ENCODE measurements around the gene RAD51.

The RAD51 gene

GRCh38 chr15:40767838-40768500 lies 73.0 kb downstream of the RAD51 start:
- peaks cover 37% of the 10 kb centered on the region for H3K4me1 ChIP-seq (ENCODE audit: insufficient read depth, low read length)
- H3K27ac ChIP-seq (ENCODE audit: low read length): peak overlapping the region; percentile 87; the same call in 1 of the 2 replicates

GRCh38 chr15:40768521-40769273 lies 73.7 kb downstream of the RAD51 start:
- ATAC-seq (ENCODE audit: insufficient read depth, low read depth): no peak

More at GRCh38 chr15:40767838-40768500, 73.0 kb downstream of the RAD51 start:
- Histone ChIP-seq H3K4me3 (ENCODE audit: low read depth in 1 of 2, low read length in 2 of 2) (no peak overlapping the region), H3K4me2 (ENCODE audit: insufficient read depth, low read length) (no peak overlapping the region), H3K27me3 (ENCODE audit: insufficient read depth, low read length, poor library complexity) (no peaks in the 10 kb centered on the region), H3K9me3 (ENCODE audit: insufficient read depth, low read length, severe bottlenecking) (no peaks in the 10 kb centered on the region), H3K36me3 (ENCODE audit: insufficient read depth, low read length) (peaks cover 33% of the 10 kb centered on the region), H2AFZ (ENCODE audit: low read depth, low read length) (no peak overlapping the region), H3K79me2 (ENCODE audit: insufficient read depth, low read length) (no peaks in the 10 kb centered on the region), H4K20me1 (ENCODE audit: insufficient read depth, low read length) (peaks cover 8% of the 10 kb centered on the region), H3K9ac (ENCODE audit: low read depth, low read length) (peak overlapping the region; percentile 49; the same call in 1 of the 2 replicates)
- DNase-seq (no peak), ATAC-seq (ENCODE audit: insufficient read depth, low read depth) (no peak)
- TF ChIP-seq EZH2 (IDR thresholded peaks at IDR 0.05; ENCODE audit: borderline replicate concordance, low read depth, low read length, severe bottlenecking) (no peak), CTCF (IDR thresholded peaks at IDR 0.05; ENCODE audit: borderline replicate concordance, extremely low read depth, low read length, poor library complexity, severe bottlenecking) (no peak)

DNA sequence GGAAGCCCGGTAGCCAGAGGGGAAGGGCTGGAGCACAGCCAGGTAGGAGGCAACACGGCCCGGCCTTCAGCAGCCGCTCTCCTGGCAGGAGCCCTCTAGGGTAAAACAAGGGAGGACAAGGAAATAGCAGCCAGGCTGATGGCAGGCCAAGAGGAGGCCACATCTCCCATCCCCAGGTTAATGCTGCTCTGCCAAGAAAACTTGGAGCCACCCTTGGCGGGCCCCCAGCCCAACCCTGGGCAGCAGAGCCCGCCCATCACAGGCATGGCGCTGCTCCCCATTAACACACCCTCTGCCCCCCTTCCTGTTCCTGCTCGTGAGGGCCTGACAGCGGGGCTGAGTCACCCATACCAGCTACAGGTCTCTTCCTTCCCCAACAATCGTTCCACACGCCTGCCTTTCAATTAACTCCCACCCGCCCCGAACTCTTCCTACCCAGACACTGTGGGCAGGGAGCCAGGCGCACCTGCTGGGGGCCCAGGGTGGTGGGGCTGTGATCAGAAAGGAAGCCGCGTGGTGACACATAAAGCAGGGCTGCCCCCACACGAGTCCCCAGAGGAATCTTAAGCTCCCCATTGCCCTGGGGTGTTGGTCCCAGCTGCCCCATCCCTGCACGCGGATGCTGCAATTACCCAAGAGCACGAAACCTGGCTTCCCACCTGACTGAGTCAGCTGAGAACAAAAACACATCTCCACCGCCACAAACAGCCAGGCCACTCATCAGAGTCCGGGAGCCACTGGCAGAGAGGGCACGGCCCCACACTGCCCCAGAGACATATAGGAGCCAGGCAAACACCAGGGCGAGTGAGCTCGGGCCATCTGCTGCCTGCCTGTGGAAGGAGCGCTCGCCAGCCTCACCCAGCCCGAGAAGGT lies 74.5 kb downstream of the RAD51 start, which contains the start of gene C15orf62:
Gene C15orf62 (plus strand): TSS at position 707 of the 873 bp plus-strand sequence. CDS start 516 bp downstream, outside the sequence.
- Histone ChIP-seq H3K79me2 (ENCODE audit: insufficient read depth, low read length) (no peaks in the 10 kb centered on the region), H3K9ac (ENCODE audit: low read depth, low read length) (peak within 1 kb of the TSS; percentile 49), H3K27me3 (ENCODE audit: insufficient read depth, low read length, poor library complexity) (no peaks in the 10 kb centered on the region), H3K4me1 (ENCODE audit: insufficient read depth, low read length) (peaks cover 37% of the 10 kb centered on the region), H3K4me3 (ENCODE audit: low read depth in 1 of 2, low read length in 2 of 2) (peak within 1 kb of the TSS in 1 of 2 experiments; percentile 45; a peak in 2 of 4 replicates), H3K4me2 (ENCODE audit: insufficient read depth, low read length) (peak within 1 kb of the TSS; percentile 55), H2AFZ (ENCODE audit: low read depth, low read length) (peak within 1 kb of the TSS; percentile 56), H3K9me3 (ENCODE audit: insufficient read depth, low read length, severe bottlenecking) (no peaks in the 10 kb centered on the region), H3K36me3 (ENCODE audit: insufficient read depth, low read length) (peaks cover 48% of the 10 kb centered on the region), H4K20me1 (ENCODE audit: insufficient read depth, low read length) (peaks cover 8% of the 10 kb centered on the region), H3K27ac (ENCODE audit: low read length) (peak within 1 kb of the TSS; percentile 87)
- peak; percentile 87 for ATAC-seq (ENCODE audit: insufficient read depth, low read depth)
- no peak for TF ChIP-seq EZH2 (IDR thresholded peaks at IDR 0.05; ENCODE audit: borderline replicate concordance, low read depth, low read length, severe bottlenecking)
- no peak for TF ChIP-seq CTCF (IDR thresholded peaks at IDR 0.05; ENCODE audit: borderline replicate concordance, extremely low read depth, low read length, poor library complexity, severe bottlenecking)
- DNase-seq: peak; percentile 94

More at GRCh38 chr15:40768521-40769273, 73.7 kb downstream of the RAD51 start:
- peaks cover 37% of the 10 kb centered on the region for H3K4me1 ChIP-seq (ENCODE audit: insufficient read depth, low read length)
- peaks cover 8% of the 10 kb centered on the region for H4K20me1 ChIP-seq (ENCODE audit: insufficient read depth, low read length)
- peak overlapping the region; percentile 55 for H3K4me2 ChIP-seq (ENCODE audit: insufficient read depth, low read length)
- H3K27ac ChIP-seq (ENCODE audit: low read length): peak overlapping the region; percentile 87
- H3K79me2 ChIP-seq (ENCODE audit: insufficient read depth, low read length): no peaks in the 10 kb centered on the region
- H3K9me3 ChIP-seq (ENCODE audit: insufficient read depth, low read length, severe bottlenecking): no peaks in the 10 kb centered on the region
- DNase-seq: no peak
- no peaks in the 10 kb centered on the region for H3K27me3 ChIP-seq (ENCODE audit: insufficient read depth, low read length, poor library complexity)
- H2AFZ ChIP-seq (ENCODE audit: low read depth, low read length): peak overlapping the region; percentile 56
- peak overlapping the region; percentile 49 for H3K9ac ChIP-seq (ENCODE audit: low read depth, low read length)
- peak overlapping the region in 1 of 2 experiments; percentile 45; a peak in 2 of 4 replicates for H3K4me3 ChIP-seq (ENCODE audit: low read depth in 1 of 2, low read length in 2 of 2)
- peaks cover 40% of the 10 kb centered on the region for H3K36me3 ChIP-seq (ENCODE audit: insufficient read depth, low read length)
- TF ChIP-seq CTCF (IDR thresholded peaks at IDR 0.05; ENCODE audit: borderline replicate concordance, extremely low read depth, low read length, poor library complexity, severe bottlenecking): no peak
- TF ChIP-seq EZH2 (IDR thresholded peaks at IDR 0.05; ENCODE audit: borderline replicate concordance, low read depth, low read length, severe bottlenecking): no peak
